PFSK-1 (cell line): ENCODE results near the gene C1orf210.

ENCODE experiments used
- POLR2AphosphoS5 ChIP-seq: IDR thresholded peaks from 2 replicates; pipeline ENCODE4 v1.6.1; 2012; ENCODE audit warnings: low read depth, mild to moderate bottlenecking, control low read depth, low read length, moderate library complexity
- TAF1 ChIP-seq: IDR thresholded peaks from 2 replicates; pipeline ENCODE4 v1.6.1; 2012; ENCODE audit warnings: low read length, control low read depth, borderline replicate concordance; ENCODE audit not compliant: insufficient read depth

DNA sequence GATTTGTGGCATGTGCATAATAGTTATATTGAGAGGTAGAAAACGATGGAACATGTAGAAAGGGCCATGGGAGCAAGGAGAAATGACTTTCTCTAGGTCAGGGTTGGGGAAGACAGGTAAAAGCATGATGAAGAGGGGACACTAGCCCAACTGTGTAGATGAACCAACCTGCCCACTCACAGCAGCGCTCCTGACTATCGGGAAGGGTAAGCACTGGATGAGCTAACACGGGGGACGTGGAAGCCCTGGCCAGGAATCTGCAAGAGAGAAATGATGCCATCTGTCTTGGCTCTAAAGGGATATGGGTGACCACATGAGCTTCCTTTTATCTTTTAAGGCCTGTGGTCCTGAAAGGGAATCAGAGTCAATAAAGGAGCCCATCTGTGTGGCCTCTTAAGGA is 51.8 kb downstream of the C1orf210 start:
- TF ChIP-seq POLR2AphosphoS5: no peak
- TF ChIP-seq TAF1: no peak
